GM21360 (cell line): ENCODE data around the gene NDUFAF3.

Experiments used
- ATAC-seq: cut with Tn5 transposase; IDR thresholded peaks from one replicate; pipeline ENCODE4 v1.9.1; 2021; ENCODE audit warnings: mild to moderate bottlenecking, moderate library complexity; ENCODE audit not compliant: unreplicated experiment

Gene NDUFAF3

DNA sequence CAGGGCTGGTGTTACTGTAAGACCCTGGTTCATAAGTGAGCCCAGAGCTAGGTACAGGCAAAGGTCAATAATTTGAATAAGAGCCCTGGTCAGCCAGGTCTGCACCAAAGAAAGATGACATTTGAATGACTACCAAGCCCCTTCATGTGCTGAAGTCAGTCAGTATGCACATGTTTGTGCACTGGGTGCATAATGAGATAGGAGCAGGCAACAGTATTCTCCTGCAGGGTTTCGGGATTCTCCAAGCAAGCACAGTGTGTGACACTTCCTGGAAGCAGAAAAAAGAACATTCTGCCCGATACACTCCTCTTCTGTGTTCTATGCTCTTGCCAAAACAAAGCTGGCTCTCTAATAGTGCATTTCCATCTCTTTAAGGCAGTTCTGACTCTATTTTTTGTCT is 12.7 kb downstream of the NDUFAF3 start:
- ATAC-seq, result no peak

DNA sequence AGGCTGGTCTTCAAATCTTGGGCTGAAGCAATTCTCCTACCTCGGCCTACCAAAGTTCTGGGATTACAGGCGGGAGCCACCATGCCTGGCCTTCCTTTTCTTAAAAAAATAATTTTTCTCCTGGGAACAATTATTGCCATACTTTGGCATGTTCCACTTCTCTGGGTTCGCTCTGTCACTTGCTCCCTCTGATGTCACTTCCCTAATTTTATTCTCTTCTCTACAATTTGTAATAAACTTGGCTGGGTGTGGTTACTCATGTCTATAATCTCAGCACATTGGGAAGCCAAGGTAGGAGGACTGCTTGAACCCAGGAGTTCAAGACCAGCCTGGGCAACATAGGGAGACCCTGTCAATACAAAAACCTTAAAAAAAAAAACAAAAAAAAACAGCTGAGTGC is 13.4 kb downstream of the NDUFAF3 start:
- ATAC-seq, result no peak

DNA sequence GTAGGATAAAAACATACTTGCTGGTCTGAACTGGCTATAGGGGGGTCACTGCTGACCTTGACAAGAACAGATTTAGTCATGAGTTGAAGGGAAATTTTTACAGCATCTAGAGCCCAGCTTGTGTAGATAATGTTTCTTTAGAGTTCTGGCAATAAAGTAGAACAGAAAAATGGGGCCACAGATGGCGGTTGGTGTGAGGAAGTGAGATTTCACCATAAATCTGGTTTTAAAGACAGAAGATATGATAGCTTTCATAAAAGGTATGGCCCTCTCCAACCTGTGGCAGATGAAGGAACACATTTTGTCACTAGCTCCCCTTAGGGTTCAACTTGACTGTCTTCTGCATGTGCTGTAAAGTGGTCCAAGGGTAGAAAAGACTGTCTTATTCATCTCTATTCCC is 31.6 kb downstream of the NDUFAF3 start:
- ATAC-seq, result no peak

GRCh38 chr3:49054344-49054862 is 32.5 kb downstream of the NDUFAF3 start:
- no peak for ATAC-seq

DNA sequence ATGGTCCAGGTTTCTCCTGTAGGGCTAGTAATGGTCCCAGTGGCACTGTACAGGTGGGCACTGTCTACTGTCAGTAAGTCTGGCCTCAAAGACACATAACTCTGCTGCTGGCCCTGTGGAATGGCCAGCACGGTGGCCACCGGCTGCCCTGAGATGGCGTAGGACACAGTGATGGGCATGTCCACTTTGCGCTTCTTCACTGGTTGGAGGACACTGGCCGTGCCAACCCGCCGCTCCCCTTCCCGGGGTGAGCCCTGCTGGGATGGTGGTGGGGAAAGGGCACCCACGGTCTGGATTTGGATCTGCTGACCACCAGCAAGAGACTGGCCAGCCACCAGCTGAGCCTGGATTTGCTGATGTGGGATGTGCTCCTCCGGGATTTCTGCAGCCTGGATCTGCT is 35.3 kb downstream of the NDUFAF3 start:
- no peak for ATAC-seq

- ATAC-seq, result no peak
These were observed 36.1 kb downstream of the NDUFAF3 start for GRCh38 chr3:49058011-49058410.
